Occipital lobe (tissue), 2 donors: ENCODE measurements around the gene STAC2. TPM values are rescaled to one million over a fixed set of nuclear protein-coding genes. Genes with fewer than 3 reads are reported as not detected.
A peak's percentile ranks its signal among the peaks of the same experiment; 100 is the strongest.

Experiments
- DNase-seq: peaks from one replicate; lab custom pipeline; 2025; lab: John Stamatoyannopoulos, UW
- total RNA-seq: library from RNA; depleted of rRNA; stranded (reverse); fragments of >200 nt; gene quantifications from one replicate; pipeline ENCODE4 v1.2.3, GENCODE V29; 2014

Gene STAC2
- total RNA-seq, 1 donor from 2014 or later: 0.31 TPM

DNA sequence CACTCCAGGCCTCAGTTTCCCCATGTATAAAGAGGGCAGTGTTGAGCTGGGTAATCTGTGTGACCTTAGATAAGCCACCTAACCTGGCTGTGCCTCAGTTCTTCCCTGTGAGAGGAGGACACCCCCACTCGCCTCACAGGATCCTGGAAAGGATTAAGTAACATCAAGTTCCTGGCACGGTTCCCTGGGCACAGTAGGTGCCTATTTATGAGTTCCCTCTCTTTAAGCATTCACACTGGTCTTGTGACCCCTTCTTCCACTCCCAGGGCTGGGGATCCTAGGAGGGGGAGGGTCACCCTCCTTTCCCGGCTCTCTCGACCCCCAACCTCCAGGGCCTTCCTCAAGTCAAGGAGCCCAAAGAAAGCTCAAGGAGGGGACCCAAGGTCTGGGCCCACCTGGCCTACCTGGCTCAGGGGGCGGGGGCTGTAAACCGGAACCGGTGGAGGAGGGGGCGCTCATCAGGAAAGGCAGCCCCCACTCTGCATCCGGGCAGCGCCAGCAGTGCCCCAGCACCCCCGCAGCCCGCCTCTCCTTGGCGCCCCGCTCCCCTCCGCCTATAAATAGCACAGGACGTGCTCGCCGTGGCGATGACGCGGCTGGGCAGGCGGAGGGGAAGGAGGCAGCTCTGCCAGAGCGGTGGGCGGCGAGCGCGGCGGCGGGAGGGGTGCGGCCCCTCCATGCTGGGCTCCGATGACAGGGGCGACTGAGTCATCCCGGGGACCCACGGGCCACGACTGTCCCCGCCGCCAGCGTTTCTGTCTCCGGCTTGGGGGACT lies 16.2 kb downstream of the STAC2 start:
- DNase-seq: peak; percentile 63

DNA sequence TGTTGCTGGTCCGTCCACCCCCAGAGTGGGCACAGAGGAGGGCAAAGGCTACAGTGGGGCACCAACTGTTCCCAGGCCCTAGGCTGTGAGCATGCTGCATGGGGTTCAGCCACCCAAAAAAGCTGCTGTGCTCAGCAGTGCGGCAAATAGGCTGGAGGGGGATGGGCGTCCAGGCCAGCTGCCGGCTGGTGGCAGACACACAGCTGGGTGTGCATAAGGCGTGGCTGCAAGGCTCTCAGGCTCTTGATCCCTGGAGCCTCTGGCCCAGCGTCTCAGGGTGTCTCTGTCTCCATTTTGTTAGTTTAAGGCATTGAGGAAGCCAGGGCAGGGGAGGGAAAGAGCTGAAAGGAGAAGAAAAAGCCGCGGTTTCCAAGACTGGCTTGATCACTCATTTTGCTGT lies 16.9 kb downstream of the STAC2 start:
- peak; percentile 38 for DNase-seq

DNA sequence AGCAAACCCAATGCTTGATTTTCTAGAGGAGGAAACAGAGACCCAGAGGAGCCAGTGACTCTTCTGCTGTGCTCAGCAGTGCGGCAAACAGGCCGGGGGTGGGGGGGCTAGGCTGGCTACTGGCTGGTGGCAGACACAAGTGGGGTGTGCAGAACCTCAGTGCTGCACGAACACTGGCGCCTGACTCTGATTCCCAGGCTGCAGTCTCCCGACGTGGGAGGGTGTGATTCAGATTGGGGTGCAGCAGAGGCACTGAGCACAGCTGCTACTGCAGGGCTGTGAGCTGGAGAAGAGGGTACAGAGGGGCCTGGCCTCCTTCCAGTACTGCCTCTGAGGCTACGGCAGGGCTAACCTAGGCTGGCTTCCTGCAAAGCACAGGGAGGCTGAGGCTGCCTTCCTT lies 17.6 kb downstream of the STAC2 start:
- peak; percentile 87 for DNase-seq

DNA sequence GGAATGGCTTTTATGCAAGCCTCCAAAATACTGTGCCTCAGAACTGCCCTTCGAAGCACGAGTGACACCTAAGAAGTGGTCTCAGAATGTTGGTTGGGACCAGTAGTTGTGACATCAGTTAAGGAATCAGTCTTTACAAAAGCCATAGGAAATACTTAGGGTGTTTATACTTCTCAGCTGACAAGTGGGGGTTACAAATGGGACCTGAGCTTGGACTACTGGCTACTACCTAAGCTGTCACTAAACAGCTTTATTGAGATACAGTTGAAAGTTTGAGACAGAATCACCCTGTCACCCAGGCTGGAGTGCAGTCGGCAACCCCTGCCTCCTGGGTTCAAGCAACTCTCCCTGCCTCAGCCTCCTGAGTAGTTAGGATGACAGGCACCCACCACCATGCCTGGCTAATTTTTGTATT lies 20.6 kb downstream of the STAC2 start:
- DNase-seq: no peak

DNA sequence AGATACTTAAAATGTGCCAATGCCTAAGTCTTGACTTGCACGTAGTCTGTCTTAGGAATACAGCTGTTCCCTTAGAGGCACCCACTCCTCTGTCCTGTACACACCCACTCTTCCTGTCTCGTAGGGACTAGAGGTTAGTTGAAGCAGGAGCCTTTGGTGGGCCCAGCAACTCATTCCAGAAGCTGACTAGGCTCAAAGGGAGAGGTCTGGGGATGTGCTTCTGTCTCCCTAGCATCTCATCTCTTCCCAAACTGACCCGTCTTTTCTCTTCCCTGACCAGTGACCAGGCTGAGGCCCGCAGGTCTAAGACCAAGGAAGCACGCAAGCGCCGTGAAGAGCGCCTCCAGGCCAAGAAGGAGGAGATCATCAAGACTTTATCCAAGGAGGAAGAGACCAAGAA lies 21.5 kb downstream of the STAC2 start:
- no peak for DNase-seq

DNA sequence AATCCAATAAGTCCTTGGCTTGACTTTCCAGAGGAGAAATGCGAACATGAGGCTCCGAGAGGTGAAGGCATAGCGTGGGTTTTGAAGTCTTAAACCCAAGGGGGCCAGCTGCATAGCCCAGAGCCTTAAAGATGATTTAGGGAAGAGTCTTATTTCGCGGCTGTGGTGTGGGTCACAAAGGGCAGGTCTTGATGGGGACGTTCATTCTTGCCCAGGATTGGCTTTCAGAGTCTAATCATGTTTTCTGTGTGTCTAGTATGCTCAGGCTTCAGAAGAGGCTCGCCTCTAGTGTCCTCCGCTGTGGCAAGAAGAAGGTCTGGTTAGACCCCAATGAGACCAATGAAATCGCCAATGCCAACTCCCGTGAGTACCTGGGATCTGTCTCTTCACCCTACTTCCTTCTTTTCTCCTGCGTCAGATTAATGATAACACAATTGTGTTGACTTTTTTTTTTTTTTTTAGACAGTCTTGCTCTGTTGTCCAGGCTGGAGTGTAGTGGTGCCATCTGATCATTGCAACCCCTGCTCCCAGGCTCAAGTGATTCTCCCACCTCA lies 24.7 kb downstream of the STAC2 start:
- DNase-seq: no peak

DNA sequence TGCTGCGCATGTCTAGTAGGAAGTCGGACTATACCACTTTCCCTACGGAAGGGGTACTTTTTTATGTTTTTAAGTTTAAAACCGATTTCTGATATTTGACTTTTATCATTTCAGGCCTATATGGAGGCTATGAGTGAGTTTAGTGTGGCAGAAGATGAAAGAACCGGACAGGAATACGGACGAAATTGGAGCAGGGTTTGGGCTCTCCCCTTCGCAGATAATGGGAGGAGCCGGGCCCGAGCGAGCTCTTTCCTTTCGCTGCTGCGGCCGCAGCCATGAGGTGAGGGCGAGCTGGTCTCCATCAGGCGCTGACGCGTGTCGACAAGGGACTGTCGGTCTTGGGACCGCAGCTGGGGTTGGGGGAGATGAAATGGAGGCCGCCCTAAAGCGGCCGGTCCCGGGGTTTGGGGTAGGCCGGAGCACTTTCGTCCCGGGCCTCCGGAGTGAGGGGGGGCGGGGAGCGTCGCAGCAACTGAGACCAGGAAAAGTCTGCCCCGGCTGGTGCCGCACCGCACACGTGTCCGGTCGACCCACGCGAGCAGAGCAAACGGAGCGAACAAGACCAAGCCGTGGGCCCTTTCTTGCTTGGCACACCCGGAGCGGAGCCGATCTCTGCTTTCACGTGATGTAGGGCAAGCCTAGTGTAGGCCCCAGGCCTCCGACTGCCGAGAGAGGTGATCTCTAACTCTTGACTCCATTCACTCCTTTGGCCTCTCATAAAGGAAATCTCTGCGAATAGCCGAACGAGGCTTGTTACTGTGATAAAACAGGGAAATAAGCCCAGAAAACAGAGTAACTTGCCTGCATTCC lies 25.5 kb downstream of the STAC2 start, which contains the start of gene RPL19:
TSS of gene RPL19 (plus strand) at position 214 of the 810 bp plus-strand sequence. CDS start at position 276, 62 bp downstream.
- peak; percentile 71 for DNase-seq

DNA sequence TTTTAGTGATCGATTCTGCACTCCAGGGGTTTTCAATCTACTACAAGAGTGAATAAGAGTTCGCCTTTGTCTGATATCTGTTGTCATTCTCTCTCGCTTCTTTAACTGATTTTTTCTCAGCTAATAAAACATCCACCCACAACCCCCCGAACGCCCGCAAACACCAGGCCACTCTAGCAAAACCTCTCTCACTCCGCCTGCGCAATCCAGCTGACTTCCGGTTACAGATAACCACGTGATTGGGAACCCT lies 26.0 kb downstream of the STAC2 start:
- DNase-seq: peak; percentile 74

DNA sequence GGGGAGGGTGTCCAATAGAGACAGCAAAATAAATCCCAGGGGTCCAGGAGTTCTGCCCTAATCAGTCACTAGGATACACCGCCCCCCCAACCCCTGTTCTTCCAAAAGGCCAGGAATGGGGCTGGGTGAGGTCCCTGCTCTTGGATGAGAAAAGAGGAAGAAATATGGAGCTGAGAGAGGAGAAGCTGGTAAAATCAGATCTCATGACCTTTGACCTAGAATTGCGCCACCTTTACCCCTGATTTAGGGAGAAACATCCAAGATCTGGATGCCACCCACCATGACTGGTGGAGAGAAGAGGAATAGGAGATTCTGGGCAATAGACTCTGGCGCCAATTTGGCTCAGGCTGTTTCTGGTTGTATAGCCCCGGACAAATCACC lies 27.6 kb downstream of the STAC2 start:
- DNase-seq: no peak

DNA sequence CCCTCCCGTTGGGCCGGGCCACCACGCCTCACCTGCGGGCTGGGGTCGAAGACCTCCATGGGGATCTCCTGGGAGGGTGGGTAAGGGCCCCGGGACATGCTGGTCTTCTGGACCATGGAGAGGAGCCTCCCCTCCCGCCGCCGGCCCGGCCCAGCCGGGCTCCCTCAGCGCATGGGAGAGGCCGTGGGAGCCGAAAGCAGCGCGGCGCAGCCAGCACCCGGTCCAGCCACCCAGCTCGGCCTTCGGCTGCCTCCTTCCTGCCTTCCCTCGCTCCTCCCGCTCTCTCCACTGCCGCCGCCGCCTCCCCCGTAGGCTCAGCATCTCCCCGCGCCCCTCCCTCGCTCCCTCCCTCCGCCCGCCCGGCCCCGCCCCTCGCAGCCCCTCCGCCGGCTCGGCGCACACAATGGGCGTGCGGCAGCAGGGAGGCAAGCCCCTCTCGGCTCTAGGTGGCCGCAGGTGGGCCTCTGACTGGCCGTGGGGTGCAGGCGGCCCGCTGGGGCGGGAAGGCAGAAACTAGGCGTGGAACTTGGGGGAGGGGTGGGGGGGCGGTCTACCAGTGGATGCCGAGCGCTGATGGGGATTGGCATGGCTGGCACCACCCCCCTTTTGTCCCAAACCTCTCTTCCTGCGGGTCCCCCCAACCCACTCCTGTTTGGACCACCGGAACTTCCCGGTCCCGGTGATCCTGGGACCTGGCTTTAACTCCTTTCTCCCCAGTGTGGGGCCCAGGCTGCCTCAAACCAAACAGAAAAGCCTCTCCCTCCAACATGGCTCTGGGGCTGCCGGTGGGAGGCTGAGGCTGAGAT lies 28.2 kb downstream of the STAC2 start, which contains the start of gene CACNB1:
TSS of gene CACNB1 (minus strand) at position 290 of the 806 bp plus-strand sequence. CDS start at position 116, 174 bp downstream.
- peak; percentile 59 for DNase-seq

DNA sequence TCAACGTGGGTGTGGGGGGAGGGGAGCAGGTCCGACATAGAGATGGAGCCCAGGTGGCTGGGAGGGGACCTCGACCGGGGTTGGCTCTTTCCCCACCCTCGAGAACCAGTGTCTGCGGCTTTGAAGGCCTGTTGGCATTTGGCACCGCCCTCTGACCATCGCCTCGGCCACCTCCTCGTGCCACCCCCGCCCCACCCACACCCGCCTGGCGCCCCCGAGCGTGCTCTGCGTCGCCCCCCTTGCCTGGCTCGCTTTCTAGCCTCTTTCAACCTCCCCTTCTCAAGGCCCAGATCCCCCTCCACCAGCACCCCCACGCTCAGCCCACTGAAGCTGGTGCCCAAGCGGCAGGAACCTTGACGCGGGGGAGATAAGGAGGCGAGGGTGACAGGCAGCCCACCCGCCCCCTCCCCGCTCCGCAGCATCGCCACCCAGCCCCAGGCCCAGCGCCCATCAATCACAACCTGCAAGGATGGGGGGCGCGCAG lies 28.9 kb downstream of the STAC2 start:
- no peak for DNase-seq

DNA sequence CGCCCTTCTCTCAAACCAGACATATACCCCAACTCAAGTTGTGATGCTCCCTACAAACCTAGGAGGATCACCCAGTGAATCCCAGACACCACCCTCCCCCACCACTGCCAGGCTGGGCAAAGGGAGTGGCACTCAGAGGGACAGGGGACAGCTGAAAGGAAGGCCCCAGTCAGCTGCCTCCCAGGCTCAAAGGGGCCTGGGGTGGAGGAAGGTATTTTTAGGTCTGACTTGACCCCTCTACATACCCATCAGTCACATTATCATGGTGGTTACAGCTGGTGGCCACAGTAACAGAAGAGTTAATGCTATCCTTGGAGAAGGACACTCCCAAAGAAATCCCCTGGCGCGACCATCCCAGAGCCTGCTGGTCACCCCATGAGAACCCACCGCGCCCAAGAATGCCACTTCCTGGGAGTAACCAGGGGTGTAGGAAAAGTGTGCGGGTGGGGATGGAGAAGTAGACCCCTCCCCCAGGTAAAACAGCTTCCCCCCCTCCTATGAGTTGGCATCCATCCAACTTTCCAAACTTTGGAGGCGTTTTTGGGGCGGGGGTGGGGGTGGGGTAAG lies 29.4 kb downstream of the STAC2 start:
- DNase-seq: no peak

DNA sequence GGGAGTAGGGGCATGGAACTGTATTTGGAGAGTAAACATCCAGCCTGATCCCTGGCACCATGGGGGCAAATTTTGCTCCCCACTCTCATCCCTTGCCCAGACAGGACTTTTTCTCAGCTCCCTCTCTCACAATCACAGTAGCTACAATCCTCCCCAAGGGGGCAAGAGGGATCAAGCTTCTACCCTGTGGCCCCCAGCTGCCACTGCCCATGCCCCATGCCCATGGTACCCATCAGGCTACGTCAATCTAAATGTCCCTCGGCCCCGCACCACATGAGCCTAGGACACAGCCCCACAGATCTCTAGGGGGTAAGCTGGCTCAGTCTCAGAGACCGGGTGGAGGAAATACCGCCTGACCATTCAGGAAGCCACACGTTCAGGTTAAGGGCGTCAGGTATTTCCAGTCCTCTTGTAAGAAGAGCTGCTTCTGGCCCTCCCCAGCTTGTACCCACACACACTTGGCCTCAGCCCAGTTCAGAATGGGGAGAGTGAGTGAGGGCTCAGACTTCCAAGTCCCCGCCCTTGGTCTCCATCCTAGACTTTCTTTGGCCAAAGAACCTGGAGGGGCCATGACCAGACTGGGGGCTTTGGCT lies 30.1 kb downstream of the STAC2 start:
- no peak for DNase-seq

DNA sequence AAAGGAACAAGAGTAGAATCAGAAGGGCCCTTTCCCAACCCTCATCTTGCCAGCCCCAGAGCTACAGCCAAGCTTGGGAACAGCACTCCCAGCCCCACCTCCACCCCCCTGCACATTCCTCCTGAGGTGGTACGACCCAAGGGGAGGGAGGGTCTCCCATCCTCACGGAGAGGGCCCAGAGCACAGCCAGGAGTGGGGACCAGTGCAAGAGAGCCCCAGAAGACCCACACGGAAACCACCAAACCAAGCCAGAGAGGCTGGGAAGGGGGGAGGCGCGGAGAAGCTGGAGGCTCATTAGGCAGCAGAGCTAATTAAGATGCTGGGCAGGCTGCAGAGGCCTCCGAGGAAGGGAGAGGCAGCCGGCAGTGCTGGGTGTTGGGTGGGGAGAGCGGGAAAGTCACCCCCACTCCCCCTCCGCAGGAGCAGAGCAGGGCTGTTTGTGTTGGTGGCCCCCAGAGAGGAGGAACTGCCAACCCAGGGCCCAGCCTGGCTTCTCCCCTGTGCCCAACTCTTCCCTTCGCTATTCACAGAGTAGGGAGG lies 30.7 kb downstream of the STAC2 start:
- DNase-seq: no peak

DNA sequence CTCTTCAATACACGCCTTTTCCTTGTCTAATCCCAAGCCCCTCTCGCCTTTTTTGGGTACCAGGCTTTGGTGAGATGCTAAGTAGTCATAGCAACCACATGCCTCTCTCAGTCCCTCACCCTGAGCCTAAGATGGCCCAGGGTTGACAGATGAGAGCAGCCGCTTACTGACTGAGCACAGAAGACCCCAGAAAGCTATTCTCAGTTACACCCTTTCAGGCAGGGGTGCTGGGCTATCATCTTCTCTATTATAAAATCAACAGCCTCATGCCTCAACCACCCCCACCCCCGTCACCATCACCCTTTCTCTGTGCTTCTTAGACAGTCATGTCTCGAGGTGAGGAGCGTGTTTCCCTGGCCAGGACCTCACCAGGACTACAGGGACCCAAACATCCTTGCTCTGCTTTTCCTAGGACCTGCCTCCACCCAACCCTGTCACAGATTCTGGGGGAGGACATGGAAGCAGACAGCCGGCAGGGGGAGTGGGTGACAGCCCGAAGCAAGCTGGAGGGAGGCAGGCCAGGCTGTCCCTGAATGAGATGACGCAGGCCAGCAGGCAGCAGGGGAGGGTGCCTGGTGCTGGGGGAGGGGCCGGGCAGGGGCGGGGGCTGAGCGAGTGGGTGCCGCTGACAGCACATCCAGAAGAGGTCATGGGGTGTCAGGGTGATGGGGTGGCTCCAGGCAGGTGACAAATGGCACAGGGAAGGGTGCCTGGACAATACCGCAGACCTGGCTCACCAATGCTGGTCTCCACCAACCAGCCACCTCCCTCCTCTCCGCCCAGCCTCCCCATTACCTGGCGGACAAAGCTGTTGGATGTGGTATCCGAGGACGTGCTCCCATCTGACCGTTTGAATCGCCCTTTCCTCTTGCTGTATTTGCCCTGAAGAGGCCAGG lies 31.4 kb downstream of the STAC2 start:
- peak; percentile 78 for DNase-seq

DNA sequence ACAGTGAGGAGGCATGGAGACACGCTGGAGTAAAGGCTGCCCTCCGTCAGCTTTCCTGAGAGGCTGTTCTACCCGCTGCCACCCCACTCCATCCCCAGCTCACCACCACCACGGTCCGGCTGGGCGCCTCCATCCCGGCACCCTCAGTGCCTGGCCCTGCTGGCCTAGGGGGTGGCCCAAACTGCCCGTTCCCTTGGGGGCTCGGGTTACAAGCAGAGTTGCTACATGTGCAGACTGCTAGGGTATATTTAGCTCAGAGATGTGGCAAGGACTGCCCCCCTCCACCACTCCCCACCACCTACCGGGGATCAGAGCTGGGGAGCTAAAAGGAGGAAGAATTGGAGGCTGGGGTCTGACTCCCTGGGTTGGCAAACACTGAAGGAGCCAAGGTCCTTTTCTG lies 32.4 kb downstream of the STAC2 start:
- DNase-seq: no peak

DNA sequence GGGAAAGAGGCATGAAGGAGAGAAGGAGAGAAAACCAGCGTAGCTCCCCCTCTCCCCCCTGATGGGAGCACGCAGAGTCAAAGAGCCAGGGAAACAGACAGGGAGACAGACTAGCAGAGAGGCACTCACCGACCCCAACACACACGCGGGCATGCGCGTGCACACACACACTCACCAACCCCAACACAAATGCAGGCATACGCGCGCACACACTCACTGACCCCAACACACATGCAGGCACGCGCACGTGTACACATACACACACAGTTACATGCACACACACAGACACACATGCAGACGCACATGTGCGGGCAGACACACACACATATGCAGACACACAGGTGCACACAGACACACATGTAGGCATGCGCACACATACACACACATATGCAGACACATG lies 32.8 kb downstream of the STAC2 start:
- DNase-seq: no peak

DNA sequence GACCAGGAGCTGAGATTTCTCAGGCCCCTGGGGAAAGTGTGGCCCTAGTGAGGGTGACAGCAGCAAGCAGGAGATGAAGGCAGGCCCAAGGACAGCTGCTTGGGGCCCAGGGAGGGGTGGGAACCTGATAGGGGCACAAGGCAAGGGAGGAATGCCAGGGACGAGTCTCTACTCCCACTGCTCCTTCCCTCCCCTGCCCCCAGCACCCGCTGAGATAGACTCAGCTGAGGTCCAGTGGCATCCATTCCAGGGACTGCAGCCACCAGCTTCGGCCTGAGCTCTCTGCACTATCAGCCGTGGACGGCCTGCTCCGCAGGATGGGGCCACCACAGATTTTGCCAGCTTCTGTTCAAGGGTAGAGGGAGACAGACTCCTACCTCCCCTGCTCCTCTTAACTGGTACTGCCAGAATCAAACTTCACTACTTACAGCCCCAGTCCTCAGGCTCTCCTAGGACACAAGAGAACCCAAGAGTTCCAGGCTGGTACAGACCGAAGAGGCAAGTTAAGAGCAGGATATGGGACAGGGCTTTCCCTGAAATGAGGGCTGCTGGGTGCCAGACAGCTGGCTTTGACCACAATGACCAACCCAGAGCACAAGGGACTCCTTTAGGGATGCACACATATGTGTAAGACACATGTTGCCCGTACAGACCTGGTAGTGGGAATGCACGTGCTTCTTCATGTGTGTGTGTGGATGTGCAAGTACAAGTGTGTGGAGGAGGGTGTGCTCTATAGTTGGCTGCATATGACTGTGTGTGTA lies 33.8 kb downstream of the STAC2 start:
- no peak for DNase-seq
